Epithelial cell of prostate (primary cell): ENCODE data around the gene ELF2.
"Not testable (repeated sequence)": the region's sequence is repeated elsewhere in the genome, so short reads cannot be mapped to it uniquely, and the experiment has no call there.

ENCODE experiments used
- DNase-seq: peaks from one replicate; pipeline ENCODE4 v3.0.0-alpha.2; 2011; ENCODE audit warnings: low read depth, low spot score
- H3K27ac ChIP-seq: fragments of 450-650 bp; 2 replicates; pipeline ENCODE4 v1.5.1; 2017; ENCODE audit warnings: mild to moderate bottlenecking

ELF2 gene

GRCh38 chr4:139145552-139145932 lies 31.5 kb downstream of the ELF2 start:
- DNase-seq, result no peak
- no peak overlapping the region for H3K27ac ChIP-seq

GRCh38 chr4:139144911-139145551 lies 32.0 kb downstream of the ELF2 start:
- DNase-seq, result no peak
- H3K27ac ChIP-seq, result no peak overlapping the region

GRCh38 chr4:139144161-139144859 lies 32.7 kb downstream of the ELF2 start:
- DNase-seq, result peak; percentile 26
- H3K27ac ChIP-seq, result no peak overlapping the region

- DNase-seq, result no peak
- no peak overlapping the region for H3K27ac ChIP-seq
Observed at GRCh38 chr4:139142980-139143379, 34.0 kb downstream of the ELF2 start.

- no peak overlapping the region for H3K27ac ChIP-seq
- no peak for DNase-seq
Observed at GRCh38 chr4:139142087-139142486, 34.9 kb downstream of the ELF2 start.

GRCh38 chr4:139137763-139138162 lies 39.3 kb downstream of the ELF2 start:
- H3K27ac ChIP-seq, result no peak overlapping the region
- DNase-seq, result no peak

GRCh38 chr4:139134403-139134802 lies 42.6 kb downstream of the ELF2 start:
- H3K27ac ChIP-seq, result no peak overlapping the region
- no peak for DNase-seq

- H3K27ac ChIP-seq, result no peak overlapping the region
- DNase-seq, result no peak
Observed at GRCh38 chr4:139131209-139131870, 45.7 kb downstream of the ELF2 start.

GRCh38 chr4:139129206-139129605 lies 47.8 kb downstream of the ELF2 start:
- no peak overlapping the region for H3K27ac ChIP-seq
- no peak for DNase-seq

GRCh38 chr4:139126898-139127297 lies 50.1 kb downstream of the ELF2 start:
- no peak overlapping the region for H3K27ac ChIP-seq
- no peak for DNase-seq

GRCh38 chr4:139123910-139124309 lies 53.1 kb downstream of the ELF2 start:
- no peak overlapping the region for H3K27ac ChIP-seq
- no peak for DNase-seq

- DNase-seq, result no peak
- no peak overlapping the region for H3K27ac ChIP-seq
Observed at GRCh38 chr4:139118365-139118764, 58.7 kb downstream of the ELF2 start.

- no peak overlapping the region for H3K27ac ChIP-seq
- DNase-seq, result no peak
Observed at GRCh38 chr4:139115226-139115625, 61.8 kb downstream of the ELF2 start.

- H3K27ac ChIP-seq, DNase-seq: not testable (repeated sequence)
Observed at GRCh38 chr4:139114795-139115194, 62.2 kb downstream of the ELF2 start.

- no peak for DNase-seq
- H3K27ac ChIP-seq, result no peak overlapping the region
Observed at GRCh38 chr4:139112650-139113049, 64.4 kb downstream of the ELF2 start.

GRCh38 chr4:139108567-139109128 lies 68.4 kb downstream of the ELF2 start:
- DNase-seq, result no peak
- H3K27ac ChIP-seq, result no peak overlapping the region

- DNase-seq, result no peak
- H3K27ac ChIP-seq, result no peak overlapping the region
Observed at GRCh38 chr4:139099366-139099982, 77.5 kb downstream of the ELF2 start.

- H3K27ac ChIP-seq, result no peak overlapping the region
- no peak for DNase-seq
Observed at GRCh38 chr4:139092271-139092670, 84.7 kb downstream of the ELF2 start.

GRCh38 chr4:139085141-139085540 lies 91.9 kb downstream of the ELF2 start:
- peak overlapping the region; percentile 88 for H3K27ac ChIP-seq
- no peak for DNase-seq

GRCh38 chr4:139084804-139085093 lies 92.3 kb downstream of the ELF2 start:
- H3K27ac ChIP-seq, result peak overlapping the region; percentile 88
- no peak for DNase-seq
